Left lobe of liver (tissue), 2 donors: Measurements from ENCODE around the gene TSPO2. TPM values are rescaled to one million over a fixed set of nuclear protein-coding genes. Genes with fewer than 3 reads are reported as not detected.

Source experiments
- ATAC-seq: fragments of 200-7000 bp; cut with Tn5 transposase; one replicate; pipeline ENCODE4 v1.9.1; 2020; ENCODE audit warnings: mild to moderate bottlenecking, moderate library complexity
- DNase-seq: peaks from one replicate; pipeline ENCODE4 v3.0.0-alpha.2; 2020; ENCODE audit warnings: low spot score
- total RNA-seq: library from RNA; stranded (reverse); gene quantifications from one replicate; pipeline ENCODE4 v1.2.1, GENCODE V29; 2021
- donor health status: DM: no; HTN: no; CAD: no; lungs with moderate emphysema.
- donor health status: DM: no; HTN: yes; CAD: no.

TSPO2 gene
- total RNA-seq, 1 donor from 2014 or later: 0.30 TPM

- ATAC-seq (no peak), DNase-seq (no peak)
Measured at GRCh38 chr6:41047745-41048732, 5.8 kb downstream of the TSPO2 start.

DNA sequence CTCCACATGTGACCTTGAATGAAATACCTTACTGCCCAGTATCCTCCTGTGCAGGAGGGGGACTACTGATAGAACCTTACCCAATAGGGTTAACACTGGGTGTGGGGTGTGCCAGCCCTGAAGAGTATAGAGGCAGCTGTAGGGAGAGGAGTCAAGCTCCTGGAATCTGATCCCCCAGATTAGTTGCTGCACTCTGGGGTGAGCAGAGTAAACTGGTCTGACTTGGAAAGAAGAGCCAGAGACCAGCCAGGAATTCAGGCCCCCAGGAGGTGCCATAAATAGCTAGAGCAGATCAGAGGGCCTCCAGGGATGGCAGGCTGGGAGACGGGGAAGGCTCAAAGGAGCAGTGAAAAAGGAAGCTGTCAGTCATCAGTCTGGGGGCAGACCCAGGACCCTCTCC is 7.3 kb downstream of the TSPO2 start:
- DNase-seq (no peak), ATAC-seq (no peak)

GRCh38 chr6:41049955-41050354 is 7.7 kb downstream of the TSPO2 start:
- DNase-seq (no peak), ATAC-seq (no peak)

GRCh38 chr6:41050536-41050935 is 8.3 kb downstream of the TSPO2 start:
- DNase-seq (no peak), ATAC-seq (no peak)

DNA sequence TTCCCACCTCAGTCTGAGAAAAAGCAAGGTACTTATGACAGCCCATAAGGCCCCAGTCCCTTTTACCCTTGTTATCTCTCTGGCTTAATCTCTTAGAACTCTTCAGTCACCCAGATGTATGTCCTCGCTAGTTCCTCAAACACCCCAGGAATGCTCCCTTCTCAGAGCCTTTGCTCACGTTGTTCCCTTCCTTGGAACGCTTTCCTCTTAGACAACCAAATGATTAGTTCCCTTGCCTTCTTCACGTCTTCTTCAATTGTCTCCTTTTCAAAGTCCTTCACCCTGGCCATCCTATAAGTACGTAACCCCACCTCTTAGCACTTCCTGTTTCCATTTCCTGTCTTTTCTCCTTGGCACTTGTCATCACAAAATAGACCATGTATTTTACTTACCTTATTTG is 9.6 kb downstream of the TSPO2 start:
- DNase-seq (no peak), ATAC-seq (no peak)

DNA sequence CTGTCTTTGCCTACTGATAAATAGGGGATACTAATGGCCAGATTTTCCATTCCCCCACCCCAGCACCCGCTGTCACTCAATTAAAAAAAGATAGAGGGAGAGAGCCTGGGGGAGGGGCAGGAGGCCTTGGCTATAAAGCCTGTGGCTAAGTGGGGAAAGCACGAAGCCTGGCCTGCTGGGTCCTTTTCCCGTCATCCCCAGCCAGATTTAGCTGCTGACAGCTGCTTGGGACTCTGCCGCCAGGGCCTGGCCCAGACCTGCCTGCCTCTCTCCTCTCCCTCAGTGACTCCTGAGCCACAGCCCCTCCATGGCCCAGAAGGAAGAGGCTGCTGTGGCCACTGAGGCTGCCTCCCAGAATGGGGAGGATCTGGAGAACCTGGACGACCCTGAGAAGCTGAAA is 10.8 kb downstream of the TSPO2 start, which contains the start of gene APOBEC2:
APOBEC2 (plus strand) TSS at position 162 of the 400 bp plus-strand sequence; CDS start at position 308, 146 bp downstream.
- no peak for ATAC-seq
- no peak for DNase-seq

GRCh38 chr6:41054511-41054910 is 12.2 kb downstream of the TSPO2 start:
- DNase-seq: no peak
- no peak for ATAC-seq

GRCh38 chr6:41055149-41055548 is 12.9 kb downstream of the TSPO2 start:
- no peak for DNase-seq

DNA sequence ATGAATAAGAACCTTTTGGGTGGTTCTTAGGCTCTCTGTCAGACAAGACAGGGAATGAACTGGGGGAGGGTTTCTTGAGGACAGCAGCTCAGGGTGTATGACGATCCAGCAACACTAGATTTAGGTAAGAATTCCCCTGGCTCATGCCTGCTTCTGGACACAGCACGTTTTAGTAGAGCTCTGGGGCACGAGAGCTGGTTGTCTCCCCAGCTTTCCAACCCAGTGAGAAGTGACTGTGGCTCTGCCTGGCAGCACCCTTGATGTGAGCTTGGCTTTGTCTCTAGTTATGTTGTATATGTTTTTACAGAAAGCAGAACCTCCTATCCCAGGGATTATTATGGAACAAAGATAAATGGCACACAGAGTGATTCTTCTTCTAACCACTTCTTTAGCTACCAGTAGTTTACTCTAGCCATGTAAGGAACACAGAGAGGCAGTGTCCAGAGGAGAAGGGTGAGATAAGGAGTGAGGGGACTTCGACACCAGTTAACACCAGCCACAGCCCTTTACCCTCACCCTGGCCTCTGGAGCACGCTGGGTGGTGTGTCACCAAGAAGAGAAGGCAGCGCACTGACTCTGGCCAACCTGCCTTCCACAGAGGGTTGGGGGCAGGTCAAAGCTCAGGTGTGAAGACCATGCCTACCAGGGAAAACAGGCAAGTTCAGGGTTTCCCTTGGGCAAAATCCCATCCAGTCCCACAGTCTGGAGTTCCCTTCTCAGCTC is 14.7 kb downstream of the TSPO2 start:
- ATAC-seq (no peak), DNase-seq (no peak)

More at GRCh38 chr6:41055149-41055548, 12.9 kb downstream of the TSPO2 start:
- ATAC-seq: no peak

DNA sequence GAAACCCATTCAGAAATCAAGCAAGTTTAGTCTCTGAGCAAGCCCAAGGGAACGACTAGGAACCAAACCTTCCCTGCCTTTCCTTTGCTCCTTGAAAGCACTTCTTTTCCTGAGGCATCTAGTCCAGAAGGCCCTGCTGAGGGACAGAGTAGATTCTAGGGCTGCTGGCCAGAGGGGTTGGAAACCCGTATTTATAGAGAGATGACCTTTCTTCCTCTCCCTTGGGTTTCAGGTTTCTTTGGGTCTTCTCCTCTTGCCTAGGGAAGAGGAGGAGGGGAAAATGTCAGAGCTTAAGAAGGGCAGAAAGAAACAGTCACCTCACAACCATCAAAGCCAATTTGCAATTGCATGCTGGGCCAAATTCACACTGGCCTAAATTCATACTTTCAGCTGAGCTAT is 16.5 kb downstream of the TSPO2 start:
- ATAC-seq (no peak), DNase-seq (no peak)

- DNase-seq (no peak), ATAC-seq (no peak)
Measured at GRCh38 chr6:41059556-41059955, 17.3 kb downstream of the TSPO2 start.

DNA sequence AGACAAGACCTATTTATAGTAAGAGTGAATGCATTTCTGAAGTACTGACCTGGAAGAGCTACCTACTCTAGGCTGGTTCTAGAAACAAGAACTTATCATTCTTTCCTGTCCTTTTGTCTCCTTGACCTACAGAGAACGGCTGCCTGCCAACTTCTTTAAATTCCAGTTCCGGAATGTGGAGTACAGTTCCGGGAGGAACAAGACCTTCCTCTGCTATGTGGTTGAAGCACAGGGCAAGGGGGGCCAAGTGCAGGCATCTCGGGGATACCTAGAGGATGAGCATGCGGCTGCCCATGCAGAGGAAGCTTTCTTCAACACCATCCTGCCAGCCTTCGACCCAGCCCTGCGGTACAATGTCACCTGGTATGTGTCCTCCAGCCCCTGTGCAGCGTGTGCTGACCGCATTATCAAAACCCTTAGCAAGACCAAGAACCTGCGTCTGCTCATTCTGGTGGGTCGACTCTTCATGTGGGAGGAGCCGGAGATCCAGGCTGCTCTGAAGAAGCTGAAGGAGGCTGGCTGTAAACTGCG is 19.0 kb downstream of the TSPO2 start:
- ATAC-seq (no peak), DNase-seq (no peak)

DNA sequence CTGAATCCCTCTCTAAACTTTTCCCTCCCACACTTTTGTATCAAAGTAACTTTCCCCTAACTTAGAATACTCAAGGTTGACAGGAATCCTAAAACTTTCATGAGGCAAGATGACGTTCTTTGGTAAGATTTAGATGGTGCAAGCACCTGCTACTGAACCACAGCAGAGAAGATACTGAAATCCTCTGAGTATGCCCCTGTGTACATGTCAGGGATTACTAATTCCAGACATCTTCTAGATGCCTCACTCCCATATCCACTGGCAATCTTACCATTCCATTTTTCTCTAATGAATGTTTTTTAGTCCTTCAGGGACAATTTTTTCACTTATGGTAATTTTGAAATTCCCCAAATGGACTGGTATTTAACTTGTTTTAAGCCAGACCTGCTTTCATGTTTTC is 19.8 kb downstream of the TSPO2 start:
- no peak for ATAC-seq
- DNase-seq: no peak

- ATAC-seq: peak; percentile 72
Measured at GRCh38 chr6:41063884-41064285, 21.6 kb downstream of the TSPO2 start.

GRCh38 chr6:41064841-41065240 is 22.6 kb downstream of the TSPO2 start:
- no peak for DNase-seq
- ATAC-seq: no peak

More at GRCh38 chr6:41063884-41064285, 21.6 kb downstream of the TSPO2 start:
- DNase-seq: peak; percentile 44

DNA sequence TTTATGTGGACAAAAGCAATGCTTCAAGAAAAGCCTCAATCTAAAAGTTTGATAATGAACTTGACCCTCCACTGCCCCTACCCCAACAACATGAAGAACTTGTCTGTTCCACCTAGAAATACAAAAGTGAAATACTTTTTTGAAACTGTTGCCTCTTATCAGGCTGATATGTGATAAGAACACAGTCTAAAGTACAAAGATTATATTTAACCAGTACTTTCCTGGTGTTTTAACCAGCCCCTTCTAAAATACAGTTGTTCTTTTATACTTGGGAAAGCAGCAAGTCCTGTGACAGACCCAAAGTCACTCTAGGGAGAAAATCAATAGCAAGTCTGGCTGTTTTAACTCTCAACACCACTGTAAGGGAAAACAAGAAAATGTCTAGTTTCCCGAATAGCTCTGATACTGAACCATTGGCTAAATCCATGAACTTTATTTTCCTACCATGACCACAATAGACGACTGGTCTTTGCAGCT is 23.3 kb downstream of the TSPO2 start:
- peak; percentile 59 for ATAC-seq
- DNase-seq: no peak

DNA sequence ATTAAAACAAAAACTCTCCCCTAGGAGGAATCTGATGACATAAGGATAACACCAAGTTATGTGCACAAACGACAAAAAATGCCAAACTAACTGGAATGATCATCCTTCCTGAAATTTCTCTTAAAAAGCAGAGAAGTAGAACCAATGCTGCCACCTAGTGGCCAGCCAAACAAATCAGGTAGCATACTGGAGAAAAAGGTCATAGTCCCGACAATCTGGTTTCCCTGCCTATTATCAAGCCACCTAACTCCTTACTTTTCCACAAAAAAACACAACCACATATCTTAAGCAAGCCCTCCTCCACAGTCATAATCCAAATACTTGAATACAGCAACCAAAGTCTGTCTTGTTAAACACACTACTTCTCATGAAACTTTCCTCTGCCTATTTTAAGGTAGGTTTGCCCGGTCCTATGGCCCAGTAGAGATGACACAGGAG is 24.6 kb downstream of the TSPO2 start:
- ATAC-seq (peak; percentile 74), DNase-seq (peak; percentile 72)

- ATAC-seq (no peak), DNase-seq (no peak)
Measured at GRCh38 chr6:41071501-41071922, 29.2 kb downstream of the TSPO2 start.

GRCh38 chr6:41071923-41072835 is 29.9 kb downstream of the TSPO2 start, which contains the start of gene OARD1:
Gene OARD1 (minus strand): TSS chr6:41072356. CDS start chr6:41071634, 722 bp downstream.
- ATAC-seq: peak; percentile 71
- peak; percentile 100 for DNase-seq

GRCh38 chr6:41072836-41073202 is 30.6 kb downstream of the TSPO2 start, which contains the start of gene NFYA:
Gene NFYA (plus strand): TSS chr6:41072974. CDS start chr6:41079090, 6,116 bp downstream.
- peak; percentile 77 for ATAC-seq
- DNase-seq: no peak
